Measurements from ENCODE around the gene RPS4Y1. TPM values are rescaled to one million over a fixed set of nuclear protein-coding genes. Genes with fewer than 3 reads are reported as not detected.

The RPS4Y1 gene
- total RNA-seq, 2 donors from 2014 or later, result 125 to 133 TPM

GRCh38 chrY:2913066-2913815 lies 71.8 kb downstream of the RPS4Y1 start:
- Histone ChIP-seq H3K36me3 (no peaks in the 10 kb centered on the region), H3K4me3 (no peak overlapping the region), H3K4me1 (ENCODE audit: control insufficient read depth in 1 of 2, low read depth in 2 of 2) (no peaks in the 10 kb centered on the region), H3K27ac (no peak overlapping the region), H3K27me3 (replicated peaks; ENCODE audit: insufficient read depth) (no peaks in the 10 kb centered on the region), H3K9me3 (no peaks in the 10 kb centered on the region)
- TF ChIP-seq CTCF (IDR thresholded peaks at IDR 0.05), result no peak
- no peak for DNase-seq (ENCODE audit: low spot score)
- no peak for ATAC-seq (ENCODE audit: insufficient number of reproducible peaks, low FRiP score, low read depth)

Other genes with a start within 250 kb of the RPS4Y1 start
- not detected for gene SRY, start 53.9 kb upstream of the RPS4Y1 start, total RNA-seq
- 10 to 100 TPM; 13.1 to 14.0 TPM for gene ZFY, start 93.8 kb downstream of the RPS4Y1 start, total RNA-seq

Measured in thoracic aorta (tissue), 2 donors.